GM23338 (cell line): ENCODE data around the gene SMTNL2. TPM values are rescaled to one million over a fixed set of nuclear protein-coding genes. Genes with fewer than 3 reads are reported as not detected.

Experiments
- ATAC-seq: fragments of 200-7000 bp; cut with Tn5 transposase; 3 replicates; pipeline ENCODE4 v1.9.1; 2020
- DNase-seq: peaks from one replicate; pipeline ENCODE4 v3.0.0-alpha.2; 2015; ENCODE audit warnings: low spot score
- H2AFZ ChIP-seq: fragments of 200-600 bp; sonication (generic); 2 replicates; pipeline ENCODE4 v1.8.0; 2016; ENCODE audit warnings: antibody characterized with exemption, mild to moderate bottlenecking, moderate library complexity
- H3F3A ChIP-seq: fragments of 200-600 bp; sonication (generic); replicated peaks from 2 replicates; pipeline ENCODE4 v1.8.0; 2017; ENCODE audit warnings: antibody characterized with exemption, mixed run types, low read depth
- H3K27ac ChIP-seq: fragments of 200-600 bp; sonication (generic); 2 replicates; pipeline ENCODE4 v1.6.1; 2016; ENCODE audit warnings: low read depth
- H3K27me3 ChIP-seq: fragments of 200-600 bp; sonication (generic); 2 replicates; pipeline ENCODE4 v1.8.0; 2016; ENCODE audit warnings: mild to moderate bottlenecking, mixed run types, moderate library complexity; ENCODE audit not compliant: insufficient read depth
- H3K36me3 ChIP-seq: fragments of 200-600 bp; sonication (generic); 2 replicates; pipeline ENCODE4 v1.8.0; 2016; ENCODE audit warnings: mild to moderate bottlenecking; ENCODE audit not compliant: insufficient read depth
- H3K4me1 ChIP-seq: fragments of 200-600 bp; sonication (generic); 2 replicates; pipeline ENCODE4 v1.8.0; 2016; ENCODE audit warnings: mild to moderate bottlenecking, moderate library complexity; ENCODE audit not compliant: insufficient read depth
- H3K4me2 ChIP-seq: fragments of 200-600 bp; sonication (generic); 2 replicates; pipeline ENCODE4 v1.7.1; 2017; ENCODE audit warnings: mixed run types
- H3K4me3 ChIP-seq: fragments of 200-600 bp; sonication (generic); 2 replicates; pipeline ENCODE4 v1.6.1; 2016; ENCODE audit warnings: mixed run types
- H3K79me2 ChIP-seq: fragments of 200-600 bp; sonication (generic); replicated peaks from 2 replicates; pipeline ENCODE4 v1.8.0; 2017; ENCODE audit warnings: mild to moderate bottlenecking; ENCODE audit not compliant: insufficient read depth
- H3K9me2 ChIP-seq: fragments of 200-600 bp; sonication (generic); 2 replicates; pipeline ENCODE4 v1.8.0; 2017; ENCODE audit not compliant: insufficient read depth
- H4K20me1 ChIP-seq: fragments of 200-600 bp; sonication (generic); replicated peaks from 2 replicates; pipeline ENCODE4 v1.8.0; 2017; ENCODE audit warnings: mild to moderate bottlenecking; ENCODE audit not compliant: insufficient read depth
- H3K27ac Mint-ChIP-seq: 2 replicates; pipeline ENCODE4 v1.8.0; 2020; ENCODE audit warnings: inconsistent platforms, mild to moderate bottlenecking, moderate library complexity, mixed read lengths
- H3K27me3 Mint-ChIP-seq: 3 replicates; pipeline ENCODE4 v1.8.0; 2022; ENCODE audit warnings: low read depth, mild to moderate bottlenecking, moderate library complexity, mixed read lengths, inconsistent platforms; ENCODE audit not compliant: insufficient read depth, poor library complexity
- H3K36me3 Mint-ChIP-seq: 3 replicates; pipeline ENCODE4 v1.8.0; 2021; ENCODE audit warnings: low read depth, mild to moderate bottlenecking, inconsistent platforms, moderate library complexity, mixed read lengths
- H3K4me1 Mint-ChIP-seq: 3 replicates; pipeline ENCODE4 v1.8.0; 2020; ENCODE audit warnings: mild to moderate bottlenecking, inconsistent platforms, mixed read lengths
- H3K4me3 Mint-ChIP-seq: 3 replicates; pipeline ENCODE4 v1.8.0; 2021; ENCODE audit warnings: moderate library complexity, mild to moderate bottlenecking, inconsistent platforms, mixed read lengths
- H3K9me3 Mint-ChIP-seq: 3 replicates; pipeline ENCODE4 v1.8.0; 2020; ENCODE audit warnings: moderate library complexity, mild to moderate bottlenecking, inconsistent platforms, mixed read lengths
- ZNF462 ChIP-seq: fragments of 250-450 bp; sonication (Bioruptor Pico); IDR thresholded peaks from 2 replicates; pipeline ENCODE4 v1.5.0; 2020; ENCODE audit warnings: mild to moderate bottlenecking, moderate library complexity
- polyA plus RNA-seq: library from polyadenylated mRNA; unstranded; fragments of >200 nt; fragmentation: Nextera tagmentation; extraction: Ambion mirVana; gene quantifications from 2 replicates; pipeline ENCODE4 v1.2.1, GENCODE V29; 2016
- total RNA-seq: library from RNA; depleted of rRNA; stranded (reverse); fragments of >200 nt; shearing (Covaris generic); gene quantifications from 2 replicates; pipeline ENCODE4 v1.2.3, GENCODE V29; 2014

Gene SMTNL2
- total and polyA plus RNA-seq, 2 experiments from 2014 or later: 1.3 to 4.3 TPM

GRCh38 chr17:4591529-4591928, 7.2 kb downstream of the SMTNL2 start:
- DNase-seq (no peak), ATAC-seq (no peak)
- H3K4me1 Mint-ChIP-seq: peaks cover 14% of the 10 kb centered on the region

More at GRCh38 chr17:4591529-4591928, 7.2 kb downstream of the SMTNL2 start:
- no peak for TF ChIP-seq ZNF462 (CRISPR knock-in tag)
- Histone ChIP-seq H3F3A (no peaks in the 10 kb centered on the region), H3K4me2 (no peak overlapping the region), H4K20me1 (no peaks in the 10 kb centered on the region), H3K4me3 (no peak overlapping the region), H3K36me3 (no peaks in the 10 kb centered on the region), H3K79me2 (no peaks in the 10 kb centered on the region), H3K27ac (no peak overlapping the region), H3K27me3 (no peaks in the 10 kb centered on the region), H3K9me2 (no peaks in the 10 kb centered on the region), H3K4me1 (peaks cover 5% of the 10 kb centered on the region; the same call in 1 of the 2 replicates), H2AFZ (no peak overlapping the region)
- H3K36me3 Mint-ChIP-seq: no peaks in the 10 kb centered on the region
- no peak overlapping the region for H3K27ac Mint-ChIP-seq
- H3K27me3 Mint-ChIP-seq: peaks cover 22% of the 10 kb centered on the region
- H3K9me3 Mint-ChIP-seq: no peaks in the 10 kb centered on the region
- no peak overlapping the region for H3K4me3 Mint-ChIP-seq
